Glutamatergic neuron (in vitro differentiated cells): ENCODE data around the gene SERGEF. TPM values are rescaled to one million over a fixed set of nuclear protein-coding genes. Genes with fewer than 3 reads are reported as not detected.

Source experiments
- DNase-seq: peaks from one replicate; pipeline ENCODE4 v3.0.0; 2022
- H3K27ac Mint-ChIP-seq: one replicate; pipeline ENCODE4 v1.8.0; 2020; ENCODE audit warnings: mild to moderate bottlenecking, mixed read lengths, inconsistent platforms; ENCODE audit not compliant: unreplicated experiment
- H3K27me3 Mint-ChIP-seq: one replicate; pipeline ENCODE4 v1.8.0; 2020; ENCODE audit warnings: mild to moderate bottlenecking, moderate library complexity, mixed read lengths, inconsistent platforms; ENCODE audit not compliant: unreplicated experiment
- H3K36me3 Mint-ChIP-seq: one replicate; pipeline ENCODE4 v1.8.0; 2020; ENCODE audit warnings: mild to moderate bottlenecking, mixed read lengths, inconsistent platforms; ENCODE audit not compliant: unreplicated experiment
- H3K4me1 Mint-ChIP-seq: one replicate; pipeline ENCODE4 v1.8.0; 2020; ENCODE audit warnings: mild to moderate bottlenecking, low read depth, mixed read lengths, inconsistent platforms; ENCODE audit not compliant: unreplicated experiment
- H3K4me3 Mint-ChIP-seq: one replicate; pipeline ENCODE4 v1.8.0; 2020; ENCODE audit warnings: mild to moderate bottlenecking, mixed read lengths, inconsistent platforms; ENCODE audit not compliant: unreplicated experiment
- H3K9me3 Mint-ChIP-seq: one replicate; pipeline ENCODE4 v1.8.0; 2020; ENCODE audit warnings: mild to moderate bottlenecking, moderate library complexity, mixed read lengths, inconsistent platforms; ENCODE audit not compliant: unreplicated experiment
- CTCF ChIP-seq: fragments of 200-600 bp; sonication (generic); IDR thresholded peaks from one replicate; pipeline ENCODE4 v1.5.0; 2021; ENCODE audit not compliant: partially characterized antibody, unreplicated experiment
- total RNA-seq: library from RNA; stranded (reverse); fragmentation: NEBNext Ultra II Directional; extraction: Animal tissue kit (Norgen Biotek cat#: 25700); gene quantifications from one replicate; pipeline ENCODE4 v1.2.1, GENCODE V29; 2021; ENCODE audit not compliant: unreplicated experiment

The SERGEF gene
- total RNA-seq, 1 donor from 2014 or later = 42.5 TPM

- no peak for TF ChIP-seq CTCF
- no peak for DNase-seq
- no peaks in the 10 kb centered on the region for H3K36me3 Mint-ChIP-seq
These were observed 214.6 kb downstream of the SERGEF start for GRCh38 chr11:17798253-17798652.

GRCh38 chr11:17796154-17796553, 216.7 kb downstream of the SERGEF start:
- Mint-ChIP-seq H3K27me3 (peaks cover 2% of the 10 kb centered on the region), H3K36me3 (no peaks in the 10 kb centered on the region), H3K27ac (no peak overlapping the region), H3K4me1 (peaks cover 1% of the 10 kb centered on the region), H3K4me3 (no peak overlapping the region), H3K9me3 (peaks cover 6% of the 10 kb centered on the region)
- DNase-seq = no peak
- no peak for TF ChIP-seq CTCF

More at GRCh38 chr11:17798253-17798652, 214.6 kb downstream of the SERGEF start:
- Mint-ChIP-seq H3K4me3 (no peak overlapping the region), H3K9me3 (peaks cover 6% of the 10 kb centered on the region), H3K27ac (no peak overlapping the region), H3K27me3 (peaks cover 2% of the 10 kb centered on the region), H3K4me1 (peaks cover 18% of the 10 kb centered on the region)

GRCh38 chr11:17794981-17795380, 217.9 kb downstream of the SERGEF start:
- Mint-ChIP-seq H3K27ac (no peak overlapping the region), H3K4me3 (no peak overlapping the region), H3K9me3 (peaks cover 4% of the 10 kb centered on the region), H3K27me3 (peaks cover 2% of the 10 kb centered on the region), H3K4me1 (no peaks in the 10 kb centered on the region), H3K36me3 (no peaks in the 10 kb centered on the region)
- no peak for TF ChIP-seq CTCF
- no peak for DNase-seq

- no peak for DNase-seq
- Mint-ChIP-seq H3K4me3 (no peak overlapping the region), H3K4me1 (no peaks in the 10 kb centered on the region), H3K36me3 (peaks cover 5% of the 10 kb centered on the region), H3K27ac (no peak overlapping the region), H3K27me3 (peaks cover 7% of the 10 kb centered on the region), H3K9me3 (peaks cover 4% of the 10 kb centered on the region)
- TF ChIP-seq CTCF = no peak
These were observed 219.1 kb downstream of the SERGEF start for GRCh38 chr11:17793642-17794170.

GRCh38 chr11:17792161-17792560, 220.7 kb downstream of the SERGEF start:
- H3K4me3 Mint-ChIP-seq = no peak overlapping the region
- H3K27me3 Mint-ChIP-seq = peaks cover 9% of the 10 kb centered on the region
- peaks cover 1% of the 10 kb centered on the region for H3K9me3 Mint-ChIP-seq
- H3K4me1 Mint-ChIP-seq = no peaks in the 10 kb centered on the region
- TF ChIP-seq CTCF = no peak
- H3K27ac Mint-ChIP-seq = no peak overlapping the region
- peaks cover 9% of the 10 kb centered on the region for H3K36me3 Mint-ChIP-seq
- DNase-seq = no peak
